Progenitor cell of endocrine pancreas (in vitro differentiated cells): ENCODE data around the gene LCE3A. TPM values are rescaled to one million over a fixed set of nuclear protein-coding genes. Genes with fewer than 3 reads are reported as not detected.

Source experiments
- DNase-seq: peaks from one replicate; pipeline ENCODE4 v3.0.0; 2021; ENCODE audit warnings: low spot score; ENCODE audit not compliant: unreplicated experiment
- H3K27ac Mint-ChIP-seq: 2 replicates; pipeline ENCODE4 v1.8.0; 2021; ENCODE audit warnings: mild to moderate bottlenecking, moderate library complexity, mixed read lengths
- H3K27me3 Mint-ChIP-seq: 2 replicates; pipeline ENCODE4 v1.8.0; 2021; ENCODE audit warnings: mixed read lengths
- H3K36me3 Mint-ChIP-seq: 2 replicates; pipeline ENCODE4 v1.8.0; 2022; ENCODE audit warnings: mixed read lengths; ENCODE audit not compliant: insufficient read depth
- H3K4me1 Mint-ChIP-seq: 2 replicates; pipeline ENCODE4 v1.8.0; 2021; ENCODE audit warnings: low read depth, mixed read lengths
- H3K4me3 Mint-ChIP-seq: 2 replicates; pipeline ENCODE4 v1.8.0; 2021; ENCODE audit warnings: low read depth, mild to moderate bottlenecking, moderate library complexity, mixed read lengths
- H3K9me3 Mint-ChIP-seq: 2 replicates; pipeline ENCODE4 v1.8.0; 2021; ENCODE audit warnings: low read depth, mixed read lengths
- total RNA-seq: library from RNA; stranded (reverse); gene quantifications from 2 replicates; pipeline ENCODE4 v1.2.1, GENCODE V29; 2021
- TF ChIP-seq, protein P1 (sequence below): fragments of 200-600 bp; sonication (generic); IDR thresholded peaks from one replicate; pipeline ENCODE4 v1.5.0; 2021; ENCODE audit warnings: antibody characterized with exemption, mild to moderate bottlenecking; ENCODE audit not compliant: unreplicated experiment

Gene LCE3A
- total RNA-seq, 1 donor from 2014 or later: not detected

DNA sequence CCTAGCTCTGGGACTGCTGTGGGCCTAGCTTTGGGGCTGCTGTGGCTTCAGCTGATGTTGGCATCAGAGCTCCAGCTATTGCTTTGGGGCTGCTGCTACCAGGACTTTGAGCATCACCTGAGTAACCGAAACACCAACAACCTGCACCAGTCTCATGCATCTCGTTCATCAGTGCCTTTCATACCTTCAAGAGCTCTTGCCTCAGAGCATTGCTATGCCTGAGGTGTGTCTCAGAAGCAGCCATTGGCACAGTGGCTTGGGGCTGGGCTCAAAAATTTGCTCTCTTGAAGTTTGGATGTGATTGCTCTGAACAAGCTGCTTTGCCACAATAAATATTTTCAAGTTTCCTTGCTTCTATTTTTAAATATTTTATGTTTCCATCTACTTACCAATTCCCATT lies 33.6 kb upstream of the LCE3A start:
- Mint-ChIP-seq H3K9me3 (peaks cover 50% of the 10 kb centered on the region), H3K4me1 (no peaks in the 10 kb centered on the region), H3K27me3 (no peaks in the 10 kb centered on the region), H3K4me3 (no peak overlapping the region), H3K27ac (no peak overlapping the region), H3K36me3 (peaks cover 1% of the 10 kb centered on the region)
- no peak for DNase-seq
- TF ChIP-seq, protein P1, sequence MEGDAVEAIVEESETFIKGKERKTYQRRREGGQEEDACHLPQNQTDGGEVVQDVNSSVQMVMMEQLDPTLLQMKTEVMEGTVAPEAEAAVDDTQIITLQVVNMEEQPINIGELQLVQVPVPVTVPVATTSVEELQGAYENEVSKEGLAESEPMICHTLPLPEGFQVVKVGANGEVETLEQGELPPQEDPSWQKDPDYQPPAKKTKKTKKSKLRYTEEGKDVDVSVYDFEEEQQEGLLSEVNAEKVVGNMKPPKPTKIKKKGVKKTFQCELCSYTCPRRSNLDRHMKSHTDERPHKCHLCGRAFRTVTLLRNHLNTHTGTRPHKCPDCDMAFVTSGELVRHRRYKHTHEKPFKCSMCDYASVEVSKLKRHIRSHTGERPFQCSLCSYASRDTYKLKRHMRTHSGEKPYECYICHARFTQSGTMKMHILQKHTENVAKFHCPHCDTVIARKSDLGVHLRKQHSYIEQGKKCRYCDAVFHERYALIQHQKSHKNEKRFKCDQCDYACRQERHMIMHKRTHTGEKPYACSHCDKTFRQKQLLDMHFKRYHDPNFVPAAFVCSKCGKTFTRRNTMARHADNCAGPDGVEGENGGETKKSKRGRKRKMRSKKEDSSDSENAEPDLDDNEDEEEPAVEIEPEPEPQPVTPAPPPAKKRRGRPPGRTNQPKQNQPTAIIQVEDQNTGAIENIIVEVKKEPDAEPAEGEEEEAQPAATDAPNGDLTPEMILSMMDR: no peak

DNA sequence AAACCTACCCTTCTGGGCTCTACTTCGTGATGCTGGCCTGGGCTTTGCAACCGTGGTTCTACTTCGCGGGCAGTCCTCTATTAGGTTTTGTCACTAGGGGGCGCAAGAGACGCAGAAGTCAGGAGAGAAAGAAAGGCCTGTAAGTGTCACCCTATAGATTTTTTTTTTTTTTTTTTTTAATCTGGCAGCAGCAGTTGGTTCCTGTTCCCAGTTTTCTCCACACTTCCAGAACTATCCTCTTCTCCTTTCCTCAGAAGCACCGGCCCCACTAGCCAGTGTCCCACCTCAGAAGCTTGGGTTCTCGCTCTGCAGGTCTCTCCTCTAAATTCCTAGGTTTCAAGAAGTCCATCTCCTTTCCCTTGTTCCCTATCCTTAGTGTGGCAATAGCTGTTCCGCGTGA lies 31.2 kb upstream of the LCE3A start:
- H3K4me3 Mint-ChIP-seq: no peak overlapping the region
- H3K36me3 Mint-ChIP-seq: peaks cover 1% of the 10 kb centered on the region
- peaks cover 57% of the 10 kb centered on the region for H3K9me3 Mint-ChIP-seq

GRCh38 chr1:152646656-152647055 lies 23.8 kb upstream of the LCE3A start:
- no peak for DNase-seq
- TF ChIP-seq, protein P1: no peak
- Mint-ChIP-seq H3K4me3 (no peak overlapping the region), H3K4me1 (no peaks in the 10 kb centered on the region), H3K9me3 (peaks cover 57% of the 10 kb centered on the region), H3K27me3 (no peaks in the 10 kb centered on the region), H3K36me3 (peaks cover 1% of the 10 kb centered on the region), H3K27ac (no peak overlapping the region)

More for the DNA sequence above, 31.2 kb upstream of the LCE3A start:
- Mint-ChIP-seq H3K4me1 (no peaks in the 10 kb centered on the region), H3K27me3 (no peaks in the 10 kb centered on the region), H3K27ac (no peak overlapping the region)
- DNase-seq: no peak
- TF ChIP-seq, protein P1: no peak

- Mint-ChIP-seq H3K36me3 (peaks cover 1% of the 10 kb centered on the region), H3K4me1 (no peaks in the 10 kb centered on the region), H3K27me3 (no peaks in the 10 kb centered on the region), H3K27ac (no peak overlapping the region), H3K4me3 (no peak overlapping the region), H3K9me3 (peaks cover 57% of the 10 kb centered on the region)
- DNase-seq: no peak
- TF ChIP-seq, protein P1: no peak
These were observed 22.2 kb upstream of the LCE3A start for GRCh38 chr1:152645146-152645545.

GRCh38 chr1:152643945-152644344 lies 21.0 kb upstream of the LCE3A start:
- H3K9me3 Mint-ChIP-seq: peaks cover 59% of the 10 kb centered on the region
- TF ChIP-seq, protein P1: no peak
- no peaks in the 10 kb centered on the region for H3K27me3 Mint-ChIP-seq
- no peaks in the 10 kb centered on the region for H3K4me1 Mint-ChIP-seq
- peaks cover 1% of the 10 kb centered on the region for H3K36me3 Mint-ChIP-seq
- no peak overlapping the region for H3K4me3 Mint-ChIP-seq
- DNase-seq: no peak
- no peak overlapping the region for H3K27ac Mint-ChIP-seq
